ENCODE measurements around the gene FAM107B.
A peak's percentile ranks its signal among the peaks of the same experiment; 100 is the strongest.
"Not testable (repeated sequence)": the region's sequence is repeated elsewhere in the genome, so short reads cannot be mapped to it uniquely, and the experiment has no call there.

Gene FAM107B

DNA sequence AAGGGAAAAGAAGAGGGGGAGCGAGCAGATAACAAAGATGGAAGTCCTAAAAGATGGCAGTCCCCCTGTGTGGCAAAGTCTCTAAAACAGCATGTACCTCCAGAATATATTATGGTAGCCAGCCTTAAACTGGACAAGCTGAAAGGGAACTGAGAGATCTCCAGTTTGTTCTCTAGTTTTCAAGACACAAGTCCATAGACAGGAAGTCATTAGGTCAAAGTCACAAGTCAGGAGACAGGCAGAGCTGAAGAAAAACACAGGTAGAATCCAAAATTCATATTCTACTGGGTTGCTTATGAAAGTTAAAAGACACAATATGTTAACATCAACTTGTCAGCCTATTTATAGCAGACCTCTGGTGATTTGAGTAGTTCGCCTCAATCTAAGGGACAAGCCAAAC lies 38.7 kb downstream of the FAM107B start:
- DNase-seq (ENCODE audit: low spot score), result no peak

DNA sequence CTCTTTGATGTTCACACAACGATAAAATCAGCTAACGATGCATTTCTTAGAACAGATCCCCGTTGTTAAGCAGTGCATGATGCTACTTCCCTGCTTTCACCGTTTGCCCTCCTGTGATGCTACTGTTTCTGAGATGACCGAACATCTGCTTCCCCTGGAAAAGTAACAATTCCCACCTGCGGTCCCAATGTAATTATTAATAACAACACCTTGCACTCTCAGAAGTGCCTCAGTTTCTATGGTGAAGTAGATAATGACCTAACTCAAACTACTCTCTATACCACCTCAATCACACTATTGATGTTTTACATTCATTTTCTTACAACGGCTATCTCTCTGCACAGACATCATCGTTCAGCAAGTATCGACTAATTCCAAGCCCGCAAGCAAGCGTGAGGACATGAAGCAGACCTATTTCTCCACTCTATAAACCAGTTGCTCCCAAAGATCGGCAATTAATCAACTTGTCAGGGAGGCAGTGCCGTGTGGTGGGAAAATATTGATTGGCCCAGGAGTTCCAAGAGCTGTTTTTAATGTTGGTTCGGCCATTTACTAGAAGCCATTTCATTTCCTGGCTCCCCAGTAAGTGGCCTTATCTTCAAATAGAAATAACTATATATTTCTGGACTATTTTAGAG lies 42.7 kb downstream of the FAM107B start:
- no peak for DNase-seq (ENCODE audit: low spot score)

DNA sequence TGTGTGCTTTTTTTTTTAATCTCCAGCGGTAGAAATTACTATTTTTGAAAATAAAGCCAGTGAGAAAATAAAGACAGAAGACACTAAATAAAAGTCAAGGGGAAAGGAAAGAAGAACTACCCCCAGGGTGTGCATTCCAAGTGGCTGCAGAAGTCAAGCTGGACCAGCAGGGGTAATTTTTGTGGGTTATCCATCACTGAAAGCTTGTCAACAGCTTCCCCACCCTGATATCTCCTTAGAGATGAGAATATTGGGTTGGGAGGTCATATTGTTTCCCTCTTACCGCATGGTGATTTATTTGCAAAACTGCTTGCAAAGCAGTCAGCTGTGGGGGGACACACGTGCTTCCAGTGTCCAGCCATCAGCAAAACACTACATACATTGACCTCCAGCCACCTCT lies 46.4 kb downstream of the FAM107B start:
- no peak for DNase-seq (ENCODE audit: low spot score)

DNA sequence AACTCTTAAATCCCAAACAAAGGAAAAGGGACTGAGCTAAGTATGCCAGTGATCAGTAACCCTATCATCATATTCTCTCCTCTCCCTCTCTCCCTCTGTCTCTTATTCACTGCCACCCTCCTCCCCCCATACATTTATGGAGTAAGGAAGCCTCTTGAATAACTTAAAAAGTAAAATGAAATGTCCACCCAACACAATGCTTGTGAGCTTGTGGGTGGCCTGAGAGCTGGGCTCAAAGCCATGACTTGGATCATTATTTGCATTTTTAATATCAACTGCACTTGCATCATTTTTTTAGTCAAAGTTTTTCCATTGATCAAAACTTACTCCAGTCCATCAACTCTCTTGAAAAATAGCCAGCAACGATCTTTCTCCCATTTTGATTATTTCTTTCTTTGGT lies 46.8 kb downstream of the FAM107B start:
- no peak for DNase-seq (ENCODE audit: low spot score)

- DNase-seq (ENCODE audit: low spot score), result no peak
Measured at GRCh38 chr10:14727465-14727864, 47.2 kb downstream of the FAM107B start.

DNA sequence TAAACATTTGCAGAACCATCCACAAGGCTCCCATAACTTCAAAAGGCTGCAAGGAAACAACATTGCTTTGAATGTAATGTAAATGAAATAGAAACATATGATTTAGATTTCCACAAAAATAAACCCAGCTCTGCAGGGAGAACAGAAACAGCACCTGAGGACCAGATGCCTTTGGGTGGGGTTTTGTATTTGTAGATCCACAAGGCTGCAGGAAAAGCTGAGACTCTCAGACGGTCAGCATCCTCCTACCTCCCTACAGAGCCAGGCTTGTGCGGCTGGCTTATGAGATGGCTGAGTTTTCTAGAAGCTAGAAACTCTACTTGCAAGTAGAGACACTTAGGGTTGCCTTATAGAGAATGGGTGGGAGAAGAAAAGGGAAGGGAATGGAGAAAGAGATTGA lies 49.8 kb downstream of the FAM107B start:
- no peak for DNase-seq (ENCODE audit: low spot score)

- no peak for DNase-seq (ENCODE audit: low spot score)
Measured at GRCh38 chr10:14723052-14723689, 51.5 kb downstream of the FAM107B start.

- no peak for DNase-seq (ENCODE audit: low spot score)
Measured at GRCh38 chr10:14717552-14717951, 57.1 kb downstream of the FAM107B start.

DNA sequence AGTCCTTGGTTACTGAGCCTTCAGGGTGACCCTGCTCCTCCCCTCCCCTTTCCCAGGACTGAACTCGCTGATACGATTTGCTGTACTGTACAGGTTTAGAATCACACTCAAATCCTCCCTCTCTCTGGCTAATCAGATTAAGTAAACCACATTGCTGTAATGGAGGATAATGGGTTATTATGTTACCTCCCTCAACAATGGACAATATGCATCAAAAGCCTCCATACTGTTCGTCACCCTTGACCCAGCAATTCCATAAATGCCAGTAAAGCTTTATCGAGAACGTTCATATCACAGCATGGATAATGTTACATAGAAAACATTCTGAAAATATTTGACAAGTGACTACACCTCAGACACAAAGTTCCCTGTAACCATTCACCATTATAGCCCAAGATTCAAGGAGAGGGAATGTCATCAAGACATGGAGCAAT lies 61.7 kb downstream of the FAM107B start:
- no peak for DNase-seq (ENCODE audit: low spot score)

- DNase-seq (ENCODE audit: low spot score), result not testable (repeated sequence)
Measured at GRCh38 chr10:14709344-14709743, 65.4 kb downstream of the FAM107B start.

DNA sequence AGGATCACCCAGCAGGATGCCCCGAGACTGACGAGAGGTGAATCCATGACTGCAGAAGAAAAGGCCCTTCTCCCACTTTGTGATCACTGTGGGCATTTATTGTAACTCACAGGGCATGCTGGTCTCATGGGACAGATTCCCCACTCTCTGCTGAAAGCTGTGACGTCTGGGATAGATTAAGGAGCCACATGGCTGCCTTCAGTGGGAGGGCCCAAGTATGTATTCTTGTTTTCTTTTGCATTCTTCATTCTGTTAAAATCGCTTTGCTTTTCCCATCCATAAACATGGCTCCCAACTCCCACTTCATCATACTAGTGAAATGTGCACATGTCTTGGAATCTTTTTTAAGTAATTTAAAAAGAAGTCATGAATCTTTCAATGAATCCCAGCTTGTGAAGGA lies 67.2 kb downstream of the FAM107B start:
- no peak for DNase-seq (ENCODE audit: low spot score)

DNA sequence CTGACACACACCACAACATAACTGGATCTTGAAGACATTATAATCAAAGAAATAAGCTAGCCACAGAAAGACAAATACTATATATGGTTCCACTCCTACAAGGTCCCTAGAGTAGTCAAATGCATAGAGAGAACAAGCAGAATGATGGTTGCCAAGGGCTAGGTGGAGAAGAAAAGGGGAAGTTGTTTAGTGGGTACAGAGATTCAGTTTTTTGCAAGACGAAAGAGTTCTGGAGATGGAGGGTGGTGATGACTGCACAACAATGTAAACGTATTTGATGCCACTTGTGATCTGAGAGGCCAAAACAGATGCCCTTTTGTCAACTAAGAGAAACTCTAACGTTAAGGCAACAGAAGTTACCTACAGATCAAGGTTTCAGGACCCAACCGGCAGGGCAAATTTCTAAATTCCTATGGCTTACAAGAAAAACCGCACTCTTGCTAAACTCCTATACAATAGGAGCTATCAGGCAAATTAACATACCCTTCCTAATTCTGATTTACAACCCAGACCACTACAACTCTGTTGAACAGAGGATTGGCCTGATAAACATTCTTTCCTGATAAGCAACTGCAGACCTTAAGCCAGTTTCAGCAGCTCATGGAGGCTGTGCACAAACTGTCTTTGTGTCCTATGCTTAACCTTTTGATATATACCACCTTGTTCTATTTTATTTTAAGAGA lies 69.0 kb downstream of the FAM107B start:
- DNase-seq (ENCODE audit: low spot score), result no peak

DNA sequence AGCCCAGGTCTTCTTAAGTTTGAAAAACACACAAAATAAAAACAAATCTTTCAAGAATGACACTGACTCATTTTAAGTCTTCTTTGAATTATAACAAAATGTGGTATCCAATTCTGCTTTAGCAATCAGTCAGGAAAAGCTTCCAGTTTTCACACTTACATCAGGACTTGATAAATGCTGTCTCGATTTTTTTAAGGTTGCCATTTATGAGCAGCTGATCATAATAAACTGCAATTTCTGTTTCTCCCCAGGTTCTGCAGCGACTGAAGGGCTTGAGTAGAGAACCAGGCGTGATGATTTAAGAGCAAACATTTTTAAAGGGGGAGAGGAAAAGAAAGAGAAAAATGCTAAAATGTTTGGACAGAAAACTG lies 71.1 kb downstream of the FAM107B start:
- DNase-seq (ENCODE audit: low spot score), result no peak

DNA sequence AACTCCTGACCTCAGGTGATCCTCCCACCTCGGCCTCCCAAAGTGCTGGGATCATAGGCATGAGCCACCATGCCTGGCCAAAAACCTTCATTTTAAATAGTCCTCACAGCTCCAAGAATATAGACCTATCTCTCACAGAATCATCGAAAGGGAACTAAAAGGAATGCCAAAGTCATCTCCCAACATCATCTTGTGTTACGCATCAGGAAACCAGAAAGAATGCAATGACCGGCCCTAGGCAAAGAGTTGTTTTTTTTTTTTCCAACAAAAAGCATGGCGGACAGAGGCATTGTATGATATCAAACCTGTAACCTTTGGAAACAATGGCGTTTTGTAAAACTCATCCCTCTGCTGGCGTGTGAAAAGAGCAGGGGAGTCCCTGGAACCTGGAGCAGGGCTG lies 73.2 kb downstream of the FAM107B start:
- DNase-seq (ENCODE audit: low spot score), result no peak

DNA sequence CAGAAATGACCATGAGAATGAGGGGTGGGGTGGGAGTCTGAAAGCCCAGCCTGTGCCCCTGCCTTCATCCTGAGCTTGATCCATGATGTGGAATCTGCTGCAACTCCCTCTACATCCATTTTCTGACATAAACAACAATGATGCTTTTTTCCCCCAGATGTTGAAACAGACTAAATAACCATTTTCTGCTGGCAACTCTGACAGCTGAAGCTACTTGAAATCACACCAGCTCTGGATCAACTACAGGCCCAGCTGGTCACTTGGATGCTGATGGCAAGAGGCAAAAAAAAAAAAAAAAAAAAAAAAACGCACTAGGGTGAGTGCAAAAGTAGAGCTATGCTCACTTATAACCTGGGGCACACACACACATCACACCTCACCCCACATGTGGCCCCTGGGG lies 74.2 kb downstream of the FAM107B start:
- DNase-seq (ENCODE audit: low spot score), result no peak

- DNase-seq (ENCODE audit: low spot score), result no peak
Measured at GRCh38 chr10:14699482-14699881, 75.2 kb downstream of the FAM107B start.

GRCh38 chr10:14698829-14699170 lies 75.9 kb downstream of the FAM107B start:
- no peak for DNase-seq (ENCODE audit: low spot score)

DNA sequence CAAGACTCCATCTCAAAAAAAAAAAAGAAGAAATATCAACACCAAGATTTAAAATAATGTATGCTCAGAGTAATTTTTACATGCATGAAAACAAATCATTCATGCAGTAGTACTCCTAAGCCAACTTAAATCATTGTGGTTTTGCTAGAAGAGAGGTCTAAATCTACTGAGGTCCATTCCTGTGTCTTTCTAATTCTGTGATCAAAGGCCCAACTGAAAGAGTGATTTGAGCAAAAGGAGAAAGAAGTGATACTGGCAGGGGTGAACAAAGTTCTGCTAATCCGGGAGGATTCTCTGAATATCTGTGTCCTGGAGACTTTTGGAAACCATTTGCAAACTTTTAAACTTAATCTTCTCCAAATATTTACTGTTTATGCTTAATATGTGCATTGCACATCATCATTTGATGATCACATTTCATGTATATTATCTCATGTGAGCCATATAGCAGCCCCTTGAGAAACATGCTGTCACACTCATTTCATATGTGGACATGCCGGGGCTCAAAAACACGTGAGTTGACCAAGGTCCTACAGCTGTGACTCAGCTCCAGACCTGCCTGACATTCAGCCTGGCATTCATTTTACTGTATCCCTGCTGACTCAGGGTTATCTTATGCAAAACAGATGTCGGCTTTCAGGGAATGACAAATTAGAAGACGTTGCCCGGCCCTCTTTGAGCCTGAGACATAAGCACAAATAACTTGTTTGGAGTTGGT lies 76.4 kb downstream of the FAM107B start:
- peak; percentile 61 for DNase-seq (ENCODE audit: low spot score)

DNA sequence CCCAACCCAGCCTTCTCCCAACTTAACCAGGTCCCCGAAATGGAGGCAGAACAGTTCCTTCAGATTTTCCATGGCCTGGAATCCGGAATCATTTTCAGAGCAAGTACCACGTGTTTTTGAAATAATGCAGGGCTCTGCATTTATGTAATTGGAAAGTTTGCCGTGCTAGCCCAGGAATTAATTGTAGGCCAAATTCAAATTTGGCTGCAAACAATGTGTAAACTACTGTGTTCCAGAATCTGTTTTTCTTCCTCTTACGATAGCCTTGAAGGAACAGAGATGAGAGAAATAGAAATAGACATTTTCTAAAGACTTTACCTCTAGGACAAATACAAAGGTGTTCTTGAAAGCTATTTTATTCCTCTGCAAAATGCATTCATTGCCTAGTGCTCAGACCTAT lies 77.4 kb downstream of the FAM107B start:
- DNase-seq (ENCODE audit: low spot score), result no peak

GRCh38 chr10:14696821-14697220 lies 77.9 kb downstream of the FAM107B start:
- DNase-seq (ENCODE audit: low spot score), result no peak

- no peak for DNase-seq (ENCODE audit: low spot score)
Measured at GRCh38 chr10:14695847-14696480, 78.7 kb downstream of the FAM107B start.

DNA sequence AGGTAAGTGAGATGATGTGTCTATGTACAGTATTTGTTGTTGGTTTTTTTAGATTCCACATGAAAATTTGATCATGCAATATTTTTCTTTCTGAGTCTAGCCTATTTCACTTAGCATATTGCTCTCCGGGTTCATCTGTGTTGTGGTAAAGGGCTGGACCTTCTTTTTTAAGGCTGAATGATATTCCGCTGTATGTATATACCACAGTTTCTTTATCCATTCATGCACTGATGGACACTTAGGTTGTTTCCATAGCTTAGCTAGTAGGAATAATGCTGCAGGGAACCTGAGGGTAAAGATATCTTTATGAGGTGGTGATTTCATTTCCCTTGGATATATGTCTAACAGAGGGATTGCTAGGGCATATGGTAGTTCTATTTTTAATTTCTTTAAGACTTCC lies 80.8 kb downstream of the FAM107B start:
- DNase-seq (ENCODE audit: low spot score), result no peak
